K562 (cell line): Measurements from ENCODE around the gene TP53I13. TPM values are rescaled to one million over a fixed set of nuclear protein-coding genes. Genes with fewer than 3 reads are reported as not detected.
A peak's percentile ranks its signal among the peaks of the same experiment; 100 is the strongest.

ENCODE experiments used
- ATAC-seq: fragments of 200-7000 bp; cut with Tn5 transposase; 3 replicates; pipeline ENCODE4 v1.9.1; 2020; ENCODE audit warnings: moderate library complexity
- BruUV-seq: library from RNA; stranded (reverse); fragments of 400-500 nt; replicated peaks from 2 replicates; lab custom pipeline; 2021; lab: Mats Ljungman, UMichigan
- CTCF ChIA-PET: fragments of 300-600 bp; formaldehyde crosslinking; extraction: SDS; loops from one replicate; lab custom pipeline; 2021; ENCODE audit warnings: low intra/inter-chr PET ratio; lab: Yijun Ruan, JAX
- POLR2A ChIA-PET: fragments of 300-600, 350-650 bp; sonication (Branson Sonifier 250); formaldehyde crosslinking; extraction: SDS; loops from one replicate; lab custom pipeline; 2021; ENCODE audit warnings: antibody characterized with exemption, inconsistent platforms; lab: Yijun Ruan, JAX
- DNase-seq, 4 experiments: peaks; one replicate each; pipeline versions ENCODE4 v3.0.0 to v3.0.0-alpha.2; 2011 to 2018; ENCODE audit warnings: low spot score in 3 of 4, mixed read lengths in 3 of 4; ENCODE audit errors: extremely low read depth in 1 of 4
- FAIRE-seq: peaks from 2 replicates; lab custom pipeline; 2011; peaks lifted over from hg19 to GRCh38; lab: Jason Lieb, UNC
- H2AFZ ChIP-seq: 2 replicates; pipeline ENCODE4 v1.6.0; 2011; ENCODE audit warnings: low read depth, low read length, control low read depth, inconsistent platforms
- H3K27ac ChIP-seq: fragments of 200-600 bp; 3 replicates; pipeline ENCODE4 v1.8.0; 2011; ENCODE audit warnings: low read depth, mild to moderate bottlenecking, control low read depth, inconsistent platforms, low read length, moderate library complexity, mixed read lengths; ENCODE audit errors: extremely low read depth
- H3K27me3 ChIP-seq, 2 experiments: fragments of 300-600 bp in 1 of 2; 2 replicates in 1 of 2; 3 replicates in 1 of 2; pipeline versions ENCODE4 v1.6.0 to v1.8.0; 2011; ENCODE audit warnings: inconsistent platforms in 2 of 2, low read length in 2 of 2, mild to moderate bottlenecking in 1 of 2, mixed read lengths in 1 of 2, moderate library complexity in 1 of 2; ENCODE audit not compliant: control insufficient read depth in 2 of 2, insufficient read depth in 2 of 2
- H3K36me3 ChIP-seq: fragments of 300-600 bp; 3 replicates; pipeline ENCODE4 v1.8.0; 2011; ENCODE audit warnings: mild to moderate bottlenecking, low read length, inconsistent platforms; ENCODE audit not compliant: control insufficient read depth, insufficient read depth
- H3K4me1 ChIP-seq, 2 experiments: fragments of 200-600 bp in 1 of 2; replicated peaks in 1 of 2; 2 replicates in 1 of 2; 3 replicates in 1 of 2; pipeline versions ENCODE4 v1.5.1 to v1.8.0; 2011; ENCODE audit warnings: inconsistent platforms in 2 of 2, low read length in 2 of 2, mild to moderate bottlenecking in 1 of 2, mixed read lengths in 1 of 2, moderate library complexity in 1 of 2; ENCODE audit not compliant: control insufficient read depth in 2 of 2, insufficient read depth in 2 of 2
- H3K4me2 ChIP-seq: 2 replicates; pipeline ENCODE4 v1.6.1; 2011; ENCODE audit warnings: low read length, control low read depth, inconsistent platforms, mixed read lengths; ENCODE audit not compliant: insufficient read depth
- H3K4me3 ChIP-seq: fragments of 200-600 bp; sonication (generic), shearing (Covaris generic); 2 replicates; pipeline ENCODE4 v1.5.1; 2016; ENCODE audit warnings: control low read depth, inconsistent platforms
- H3K79me2 ChIP-seq: fragments of 200-600 bp; 3 replicates; pipeline ENCODE4 v1.8.0; 2011; ENCODE audit warnings: low read length, inconsistent platforms; ENCODE audit not compliant: control insufficient read depth, insufficient read depth
- H3K9ac ChIP-seq, 2 experiments: 2 replicates each; pipeline versions ENCODE4 v1.6.0 to v1.6.1; 2011; ENCODE audit warnings: low read depth in 2 of 2, low read length in 2 of 2, control low read depth in 1 of 2, inconsistent platforms in 1 of 2, mild to moderate bottlenecking in 1 of 2, mixed read lengths in 1 of 2; ENCODE audit not compliant: insufficient read depth in 1 of 2
- H3K9me1 ChIP-seq: one replicate; pipeline ENCODE4 v1.6.0; 2011; ENCODE audit warnings: inconsistent platforms, mild to moderate bottlenecking, low read length, moderate library complexity; ENCODE audit not compliant: control insufficient read depth, insufficient read depth
- H3K9me3 ChIP-seq: replicated peaks from 2 replicates; pipeline ENCODE4 v1.5.1; 2011; ENCODE audit warnings: low read depth, low read length, inconsistent platforms; ENCODE audit not compliant: control insufficient read depth, insufficient read depth
- H4K20me1 ChIP-seq: replicated peaks from 2 replicates; pipeline ENCODE4 v1.6.1; 2011; ENCODE audit warnings: low read length, inconsistent platforms, mixed read lengths; ENCODE audit not compliant: control insufficient read depth, insufficient read depth
- CTBP1 ChIP-seq: fragments of 450-650 bp; IDR thresholded peaks from 2 replicates; pipeline ENCODE4 v1.6.1; 2016; ENCODE audit warnings: borderline replicate concordance
- DEAF1 ChIP-seq: fragments of 450-650 bp; formaldehyde crosslinking; IDR thresholded peaks from 2 replicates; pipeline ENCODE4 v1.4.0; 2020; ENCODE audit warnings: mild to moderate bottlenecking, moderate library complexity
- DNMT1 ChIP-seq: fragments of 450-650 bp; IDR thresholded peaks from 2 replicates; pipeline ENCODE4 v1.6.1; 2016; ENCODE audit warnings: antibody characterized with exemption, mild to moderate bottlenecking
- HNRNPUL1 ChIP-seq: fragments of 200-400 bp; formaldehyde crosslinking; IDR thresholded peaks from 2 replicates; pipeline ENCODE4 v1.6.1; 2017; ENCODE audit warnings: low read length
- NFIX ChIP-seq: fragments of 250-450 bp; sonication (Bioruptor Pico); IDR thresholded peaks from 2 replicates; pipeline ENCODE4 v1.4.0; 2020; ENCODE audit warnings: low read depth, mild to moderate bottlenecking, moderate library complexity
- SNIP1 ChIP-seq: fragments of 450-650 bp; IDR thresholded peaks from 2 replicates; pipeline ENCODE4 v1.7.1; 2017; ENCODE audit warnings: low read depth, mild to moderate bottlenecking
- TAL1 ChIP-seq: fragments of 450-650 bp; IDR thresholded peaks from 2 replicates; pipeline ENCODE4 v1.6.1; 2016; ENCODE audit warnings: mild to moderate bottlenecking
- THRAP3 ChIP-seq: fragments of 450-650 bp; IDR thresholded peaks from 2 replicates; pipeline ENCODE4 v1.6.1; 2016; ENCODE audit warnings: mild to moderate bottlenecking, inconsistent platforms, borderline replicate concordance
- WGBS: fragments of 100-300 bp; shearing (Covaris generic); methylation state at CpG from one replicate; pipeline ENCODE4 v1.1.6; 2016; ENCODE audit warnings: low coverage, mixed read lengths; ENCODE audit not compliant: insufficient coverage; ENCODE audit errors: missing lambda C conversion rate; 5-methylcytosine and 5-hydroxymethylcytosine counted together
- in situ Hi-C: fragments of 300-500 bp; cut with MboI; formaldehyde crosslinking; loops from 4 replicates; pipeline ENCODE4 v1.15.0; 2018; ENCODE audit warnings: inconsistent platforms, mixed read lengths
- intact Hi-C: fragments of 100-400 bp; cut with micrococcal nuclease; formaldehyde crosslinking; loops from 2 replicates; pipeline ENCODE4 v1.14.2; 2022
- polyA plus RNA-seq, 8 experiments: library from polyadenylated mRNA; depleted of rRNA in 4 of 8; stranded (reverse) in 5 of 8; unstranded in 3 of 8; fragments of >200 nt; fragmentation: Nextera tagmentation in 2 of 8; fragmentation: Illumina TruSeq in 1 of 8; extraction: Ambion mirVana in 2 of 8; extraction: Trizol in 1 of 8; gene quantifications; 2 replicates each; pipeline versions ENCODE4 v1.2.1 to v1.2.3, GENCODE V29; 2011 to 2014; ENCODE audit warnings: inconsistent platforms in 1 of 8, missing spikeins in 1 of 8
- total RNA-seq, 7 experiments: library from RNA; depleted of rRNA in 6 of 7; stranded (reverse); fragments of >200 nt in 6 of 7; fragmentation: Illumina TruSeq in 2 of 7; extraction: Trizol in 2 of 7; gene quantifications; 2 replicates each; pipeline versions ENCODE4 v1.2.1 to v1.2.3, GENCODE V29; 2011 to 2021; ENCODE audit warnings: low replicate concordance in 1 of 7
- TF ChIP-seq, protein P1 (sequence below): sonication (generic); IDR thresholded peaks from 2 replicates; pipeline ENCODE4 v1.6.1; 2016
- TF ChIP-seq, protein P2 (sequence below): fragments of 250-450 bp; sonication (Bioruptor Pico); IDR thresholded peaks from 2 replicates; pipeline ENCODE4 v1.8.0; 2021; ENCODE audit warnings: moderate library complexity, mild to moderate bottlenecking, inconsistent platforms

Gene TP53I13
- total and polyA plus RNA-seq, 9 of the 15 experiments (the other 6 are each of a cell fraction or from before 2014, with no cell fraction given) = 0.08 to 28.3 (median 9.1) TPM

- POLR2A ChIA-PET = interaction anchor here (3.6 kb wide), 1 partner anchor 8 kb away, joined by 25 read pairs; no protein-coding TSS in a partner anchor
- Histone ChIP-seq H3K27me3 (no peaks in the 10 kb centered on the region), H3K4me2 (no peak overlapping the region), H3K27ac (no peak overlapping the region), H3K4me1 (peaks cover 0 to 48% of the 10 kb centered on the region in 2 experiments; a peak in 2 of 5 replicates), H3K9ac (peak overlapping the region in 1 of 2 experiments; percentile 48; a peak in 1 of 4 replicates), H3K4me3 (no peak overlapping the region)
- CTCF ChIA-PET = interaction anchor here (0.5 kb wide), 1 partner anchor 356 kb away, joined by 3 read pairs; no protein-coding TSS in a partner anchor
- 76% methylated on average over 8 of the region's 14 CpGs for WGBS
- TF ChIP-seq SNIP1 (no peak), CTBP1 (no peak), DNMT1 (no peak), NFIX (CRISPR knock-in tag) (no peak), TAL1 (no peak), DEAF1 (CRISPR knock-in tag) (no peak), THRAP3 (no peak), HNRNPUL1 (no peak)
- TF ChIP-seq, protein P1, sequence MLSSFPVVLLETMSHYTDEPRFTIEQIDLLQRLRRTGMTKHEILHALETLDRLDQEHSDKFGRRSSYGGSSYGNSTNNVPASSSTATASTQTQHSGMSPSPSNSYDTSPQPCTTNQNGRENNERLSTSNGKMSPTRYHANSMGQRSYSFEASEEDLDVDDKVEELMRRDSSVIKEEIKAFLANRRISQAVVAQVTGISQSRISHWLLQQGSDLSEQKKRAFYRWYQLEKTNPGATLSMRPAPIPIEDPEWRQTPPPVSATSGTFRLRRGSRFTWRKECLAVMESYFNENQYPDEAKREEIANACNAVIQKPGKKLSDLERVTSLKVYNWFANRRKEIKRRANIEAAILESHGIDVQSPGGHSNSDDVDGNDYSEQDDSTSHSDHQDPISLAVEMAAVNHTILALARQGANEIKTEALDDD = no peak
- TF ChIP-seq, protein P2, sequence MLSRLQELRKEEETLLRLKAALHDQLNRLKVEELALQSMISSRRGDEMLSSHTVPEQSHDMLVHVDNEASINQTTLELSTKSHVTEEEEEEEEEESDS (CRISPR knock-in tag) = no peak
- TF ChIP-seq, all 486 proteins: peak for 0
- FAIRE-seq (no peak), ATAC-seq (no peak), DNase-seq (no peak)
- BruUV-seq = no TSS peak
- H3K9me3 ChIP-seq = no peaks in the 10 kb centered on the region
- no peak overlapping the region for H2AFZ ChIP-seq
- H3K36me3 ChIP-seq = peaks cover 67% of the 10 kb centered on the region; the same call in 2 of the 3 replicates
- H3K9me1 ChIP-seq = no peaks in the 10 kb centered on the region
- intact Hi-C loops (no loop called here), in situ Hi-C loops (no loop called here)
- H4K20me1 ChIP-seq = no peaks in the 10 kb centered on the region
- no peaks in the 10 kb centered on the region for H3K79me2 ChIP-seq
Measured at GRCh38 chr17:29578626-29579485, 10.4 kb downstream of the TP53I13 start.
